OCI-LY7 (cell line): ENCODE data around the gene REG1A.

Experiments
- CTCF ChIP-seq: fragments of 200-600 bp; sonication (generic); conservative IDR thresholded peaks from 2 replicates; pipeline ENCODE4 v1.5.1; 2014; ENCODE audit warnings: mild to moderate bottlenecking, antibody characterized with exemption, low read length, moderate library complexity, mixed read lengths
- EZH2phosphoT487 ChIP-seq: fragments of 200-600 bp; sonication (generic); IDR thresholded peaks from 2 replicates; pipeline ENCODE4 v1.6.1; 2018; ENCODE audit warnings: low read depth, borderline replicate concordance, mild to moderate bottlenecking, mixed run types, antibody characterized with exemption, low read length, moderate library complexity, mixed read lengths

DNA sequence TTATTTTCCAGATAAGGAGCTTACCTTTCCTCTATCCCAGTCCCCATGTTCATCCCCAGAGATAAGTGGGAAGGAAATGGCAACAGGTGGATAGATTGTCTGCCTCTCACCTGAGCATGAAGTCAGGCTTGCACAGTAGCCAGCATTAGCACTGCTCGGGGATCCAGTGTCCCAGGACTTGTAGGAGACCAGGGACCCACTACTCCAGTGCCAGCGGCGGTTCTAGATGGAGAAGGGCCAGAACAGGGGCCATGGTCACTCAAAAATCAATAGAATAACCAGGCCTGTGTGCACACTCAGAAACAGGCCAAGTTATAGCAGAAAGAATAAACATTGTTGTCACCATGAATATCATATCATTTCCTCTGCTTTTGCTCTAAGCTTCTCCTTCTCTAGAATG lies 34.9 kb upstream of the REG1A start:
- TF ChIP-seq CTCF (no peak), EZH2phosphoT487 (no peak)
